22Rv1 (cell line): ENCODE data around the gene ENPP7.

Experiments
- H3K27ac ChIP-seq: fragments of 450-650 bp; 2 replicates; pipeline ENCODE4 v1.5.1; 2017
- CTCF ChIP-seq: fragments of 450-650 bp; IDR thresholded peaks from 2 replicates; pipeline ENCODE4 v1.5.1; 2017; ENCODE audit warnings: mild to moderate bottlenecking
- ZFX ChIP-seq: fragments of 450-650 bp; IDR thresholded peaks from 2 replicates; pipeline ENCODE4 v1.6.1; 2017; ENCODE audit warnings: antibody characterized with exemption, borderline replicate concordance

ENPP7 gene

GRCh38 chr17:79705674-79706073, 25.1 kb upstream of the ENPP7 start:
- TF ChIP-seq CTCF, result no peak
- no peak overlapping the region for H3K27ac ChIP-seq

- TF ChIP-seq ZFX (no peak), CTCF (no peak)
- no peak overlapping the region for H3K27ac ChIP-seq
Measured at GRCh38 chr17:79706931-79707850, 23.6 kb upstream of the ENPP7 start.

- peak; percentile 83 for TF ChIP-seq CTCF
- no peak for TF ChIP-seq ZFX
- no peak overlapping the region for H3K27ac ChIP-seq
Measured at GRCh38 chr17:79707931-79708891, 22.5 kb upstream of the ENPP7 start.

GRCh38 chr17:79711715-79712305, 18.9 kb upstream of the ENPP7 start:
- H3K27ac ChIP-seq, result no peak overlapping the region
- no peak for TF ChIP-seq ZFX
- no peak for TF ChIP-seq CTCF

GRCh38 chr17:79713391-79713790, 17.4 kb upstream of the ENPP7 start:
- H3K27ac ChIP-seq, result no peak overlapping the region
- TF ChIP-seq CTCF, result no peak
- no peak for TF ChIP-seq ZFX

GRCh38 chr17:79714176-79715097, 16.3 kb upstream of the ENPP7 start:
- no peak overlapping the region for H3K27ac ChIP-seq
- TF ChIP-seq CTCF (no peak), ZFX (no peak)
